Spleen (tissue), 11 donors: Measurements from ENCODE around the gene PTPRN2. TPM values are rescaled to one million over a fixed set of nuclear protein-coding genes. Genes with fewer than 3 reads are reported as not detected.

Experiments
- DNase-seq: peaks from one replicate; pipeline ENCODE4 v3.0.0-alpha.2; 2020
- H3K27ac ChIP-seq, 8 donors: fragments of 200-600 bp; sonication (generic) in 7 of 8; 1 replicate in 4 of 8; 2 replicates in 4 of 8; pipeline versions ENCODE4 v1.5.0 to v1.8.0; 2016 to 2021; ENCODE audit warnings: inconsistent platforms in 4 of 8, mild to moderate bottlenecking in 4 of 8, moderate library complexity in 1 of 8
- H3K27me3 ChIP-seq, 7 donors: fragments of 200-600 bp; sonication (generic) in 6 of 7; replicated peaks in 1 of 7; 1 replicate in 4 of 7; 2 replicates in 3 of 7; pipeline versions ENCODE4 v1.5.0 to v1.8.0; 2016 to 2021; ENCODE audit warnings: inconsistent platforms in 3 of 7, mild to moderate bottlenecking in 1 of 7
- H3K36me3 ChIP-seq, 6 donors: fragments of 200-600 bp; sonication (generic) in 5 of 6; 1 replicate in 4 of 6; 2 replicates in 2 of 6; pipeline versions ENCODE4 v1.5.0 to v1.8.0; 2016 to 2021; ENCODE audit warnings: inconsistent platforms in 2 of 6
- H3K4me1 ChIP-seq, 6 donors: fragments of 200-600 bp; sonication (generic) in 5 of 6; 1 replicate in 3 of 6; 2 replicates in 3 of 6; pipeline versions ENCODE4 v1.5.0 to v1.8.0; 2016 to 2021; ENCODE audit warnings: inconsistent platforms in 3 of 6
- H3K4me3 ChIP-seq, 8 donors: fragments of 200-600 bp; sonication (generic) in 7 of 8; 1 replicate in 4 of 8; 2 replicates in 4 of 8; pipeline versions ENCODE4 v1.5.0 to v1.8.0; 2016 to 2021; ENCODE audit warnings: inconsistent platforms in 4 of 8, mild to moderate bottlenecking in 4 of 8, moderate library complexity in 2 of 8
- H3K9me3 ChIP-seq, 8 donors: fragments of 200-600 bp; sonication (generic) in 7 of 8; 1 replicate in 4 of 8; 2 replicates in 4 of 8; pipeline versions ENCODE4 v1.5.0 to v1.8.0; 2016 to 2021; ENCODE audit warnings: inconsistent platforms in 4 of 8
- CTCF ChIP-seq, 11 experiments: fragments of 200-600 bp in 7 of 11; fragments of 450-650 bp in 4 of 11; sonication (generic) in 4 of 11; IDR thresholded peaks in 8 of 11; conservative IDR thresholded peaks in 3 of 11; 1 replicate in 7 of 11; 2 replicates in 4 of 11; pipeline versions ENCODE4 v1.4.0 to v1.8.0; 2016 to 2021; ENCODE audit warnings: antibody characterized with exemption in 11 of 11, inconsistent platforms in 4 of 11, mild to moderate bottlenecking in 1 of 11
- POLR2A ChIP-seq, 3 donors: fragments of 450-650 bp; IDR thresholded peaks; one replicate each; pipeline ENCODE4 v1.5.1; 2017; ENCODE audit warnings: antibody characterized with exemption in 3 of 3, mild to moderate bottlenecking in 1 of 3
- POLR2AphosphoS5 ChIP-seq, 3 donors: sonication (generic); formaldehyde crosslinking; IDR thresholded peaks; one replicate each; pipeline ENCODE4 v1.5.1; 2017; ENCODE audit warnings: antibody characterized with exemption in 3 of 3
- WGBS, 5 donors: extraction: QIAGEN DNeasy Blood & Tissue Kit in 3 of 5; methylation state at CpG; one replicate each; pipeline versions ENCODE4 v1.1.5 to v1.1.7; 2013 to 2018; 5-methylcytosine and 5-hydroxymethylcytosine counted together
- intact Hi-C: fragments of 100-400 bp; cut with DNase I; formaldehyde crosslinking; loops from one replicate; pipeline ENCODE4 v1.15.0; 2023; ENCODE audit warnings: low total_unique reads
- polyA plus RNA-seq, 3 donors: library from polyadenylated mRNA; stranded (reverse); fragments of 200-250 nt; gene quantifications; one replicate each; pipeline ENCODE4 v1.2.1, GENCODE V29; 2013
- total RNA-seq, 7 donors: library from RNA; depleted of rRNA in 3 of 7; stranded (reverse); fragments of >200 nt in 3 of 7; fragmentation: NEBNext Ultra II Directional in 4 of 7; extraction: Animal tissue kit (Norgen Biotek cat#: 25700) in 4 of 7; gene quantifications; one replicate each; pipeline versions ENCODE4 v1.1.0 to v1.2.1, GENCODE V29; 2016 to 2021
- donor health status: healthy with polysubstance abuse.
- donor health status: DM: no; HTN: no; CAD: no; lungs with moderate emphysema.
- donor health status: DM: no; HTN: no; CAD: no.
- donor health status: Bipolar disorder and iron deficiency.
- donor health status: healthy.
- donor health status: DM: no; HTN: no; CAD: no.
- donor health status: DM: yes; HTN: yes; CAD: no.

The PTPRN2 gene
- total and polyA plus RNA-seq, 10 donors, result 7.0 to 22.8 (median 16.8) TPM

DNA sequence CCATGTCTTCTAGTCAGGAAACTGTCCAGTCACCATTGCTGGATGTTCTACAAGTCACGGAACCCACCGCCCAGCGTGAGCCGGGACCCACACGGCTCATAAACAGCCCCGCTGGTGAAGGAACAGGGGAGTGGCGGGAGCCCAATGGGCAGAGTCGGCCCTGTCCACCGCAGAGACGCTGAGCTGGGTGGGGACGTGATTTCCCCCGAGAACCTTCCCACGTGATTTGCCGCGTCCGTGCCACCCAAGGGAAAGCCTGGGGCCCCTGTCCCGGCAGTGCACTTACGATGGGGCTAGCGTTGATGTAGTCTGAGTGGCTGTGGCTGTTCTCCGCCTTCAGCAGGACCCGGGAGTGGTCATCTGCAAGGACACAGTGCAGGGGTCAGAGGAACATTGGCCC, 983.9 kb downstream of the PTPRN2 start:
- Histone ChIP-seq H3K4me3 (no peak overlapping the region), H3K27ac (no peak overlapping the region), H3K9me3 (peaks cover 0 to 3% (median 0%) of the 10 kb centered on the region in 8 donors), H3K4me1 (no peaks in the 10 kb centered on the region), H3K36me3 (no peaks in the 10 kb centered on the region), H3K27me3 (peaks cover 0 to 30% (median 0%) of the 10 kb centered on the region in 7 donors)
- DNase-seq, result peak; percentile 66
- intact Hi-C loops, result no loop called here
- WGBS, 5 donors, result 89 to 93% (median 92%) methylated on average over 20 to 21 of the region's 21 CpGs
- TF ChIP-seq POLR2A (IDR thresholded peaks at IDR 0.05) (no peak), CTCF (IDR thresholded peaks at IDR 0.05 in 8 of 11, conservative IDR thresholded peaks at IDR 0.05 in 3 of 11) (no peak), POLR2AphosphoS5 (IDR thresholded peaks at IDR 0.05) (no peak)

GRCh38 chr7:157603005-157603404, 984.6 kb downstream of the PTPRN2 start:
- H3K4me3 ChIP-seq, result no peak overlapping the region
- no peaks in the 10 kb centered on the region for H3K36me3 ChIP-seq
- TF ChIP-seq POLR2AphosphoS5 (IDR thresholded peaks at IDR 0.05), result no peak
- no peak for TF ChIP-seq POLR2A (IDR thresholded peaks at IDR 0.05)
- TF ChIP-seq CTCF (IDR thresholded peaks at IDR 0.05 in 8 of 11, conservative IDR thresholded peaks at IDR 0.05 in 3 of 11), result no peak
- intact Hi-C loops, result no loop called here
- no peak overlapping the region for H3K27ac ChIP-seq
- H3K27me3 ChIP-seq, result peaks cover 0 to 30% (median 0%) of the 10 kb centered on the region in 7 donors
- no peaks in the 10 kb centered on the region for H3K9me3 ChIP-seq
- H3K4me1 ChIP-seq, result no peaks in the 10 kb centered on the region
- WGBS, 5 donors, result 87 to 92% (median 89%) methylated on average over 8 to 9 of the region's 9 CpGs
- no peak for DNase-seq

GRCh38 chr7:157602581-157602980, 985.0 kb downstream of the PTPRN2 start:
- no peak for TF ChIP-seq POLR2A (IDR thresholded peaks at IDR 0.05)
- Histone ChIP-seq H3K4me1 (no peaks in the 10 kb centered on the region), H3K9me3 (no peaks in the 10 kb centered on the region), H3K4me3 (no peak overlapping the region), H3K27ac (no peak overlapping the region), H3K27me3 (peaks cover 0 to 30% (median 0%) of the 10 kb centered on the region in 7 donors), H3K36me3 (no peaks in the 10 kb centered on the region)
- intact Hi-C loops, result no loop called here
- WGBS, 5 donors, result 91 to 94% (median 92%) methylated on average over 14 of the region's 14 CpGs
- peak; percentile 41 for DNase-seq

GRCh38 chr7:157602156-157602555, 985.5 kb downstream of the PTPRN2 start:
- Histone ChIP-seq H3K27me3 (peaks cover 0 to 30% (median 0%) of the 10 kb centered on the region in 7 donors), H3K4me3 (no peak overlapping the region), H3K36me3 (no peaks in the 10 kb centered on the region), H3K27ac (no peak overlapping the region), H3K4me1 (no peaks in the 10 kb centered on the region), H3K9me3 (no peaks in the 10 kb centered on the region)
- TF ChIP-seq POLR2A (IDR thresholded peaks at IDR 0.05) (no peak), POLR2AphosphoS5 (IDR thresholded peaks at IDR 0.05) (no peak), CTCF (IDR thresholded peaks at IDR 0.05 in 8 of 11, conservative IDR thresholded peaks at IDR 0.05 in 3 of 11) (no peak)
- intact Hi-C loops, result no loop called here
- WGBS, 5 donors, result 85 to 97% (median 91%) methylated on average over 12 to 15 of the region's 15 CpGs
- peak; percentile 56 for DNase-seq

GRCh38 chr7:157601530-157601929, 986.1 kb downstream of the PTPRN2 start:
- no peak for TF ChIP-seq CTCF (IDR thresholded peaks at IDR 0.05 in 8 of 11, conservative IDR thresholded peaks at IDR 0.05 in 3 of 11)
- no peak for TF ChIP-seq POLR2AphosphoS5 (IDR thresholded peaks at IDR 0.05)
- no peak for TF ChIP-seq POLR2A (IDR thresholded peaks at IDR 0.05)
- no peaks in the 10 kb centered on the region for H3K4me1 ChIP-seq
- DNase-seq, result peak; percentile 57
- peaks cover 0 to 30% (median 0%) of the 10 kb centered on the region in 7 donors for H3K27me3 ChIP-seq
- no peaks in the 10 kb centered on the region for H3K36me3 ChIP-seq
- WGBS, 5 donors, result 80 to 88% (median 82%) methylated on average over 11 of the region's 11 CpGs
- intact Hi-C loops, result no loop called here
- H3K27ac ChIP-seq, result no peak overlapping the region
- no peak overlapping the region for H3K4me3 ChIP-seq
- H3K9me3 ChIP-seq, result no peaks in the 10 kb centered on the region
